Activated CD4-positive, alpha-beta T cell treated with anti-CD3 and anti-CD28 coated beads for 36 hours (primary cell): Measurements from ENCODE around the gene AMMECR1. TPM values are rescaled to one million over a fixed set of nuclear protein-coding genes. Genes with fewer than 3 reads are reported as not detected.

Source experiments
- ATAC-seq: fragments of 200-7000 bp; cut with Tn5 transposase; one replicate; pipeline ENCODE4 v1.10.0; 2021; ENCODE audit warnings: mild to moderate bottlenecking, moderate library complexity
- CTCF ChIA-PET: fragments of 350-600 bp; sonication (Branson Sonifier 250); formaldehyde crosslinking; loops from one replicate; lab custom pipeline; 2021; ENCODE audit warnings: antibody characterized with exemption; lab: Charles Lee
- POLR2A ChIA-PET: fragments of 350-600 bp; sonication (Branson Sonifier 250); formaldehyde crosslinking; loops from one replicate; lab custom pipeline; 2021; ENCODE audit warnings: antibody characterized with exemption, inconsistent platforms; lab: Charles Lee
- DNase-seq: peaks from one replicate; pipeline ENCODE4 v3.0.0-alpha.2; 2020
- H3K27ac Mint-ChIP-seq: one replicate; pipeline ENCODE4 v1.8.0; 2021; ENCODE audit warnings: mixed read lengths
- H3K27me3 Mint-ChIP-seq: one replicate; pipeline ENCODE4 v1.8.0; 2021; ENCODE audit warnings: mixed read lengths
- H3K36me3 Mint-ChIP-seq: one replicate; pipeline ENCODE4 v1.8.0; 2021; ENCODE audit warnings: low read depth, mixed read lengths
- H3K4me1 Mint-ChIP-seq: one replicate; pipeline ENCODE4 v1.8.0; 2021; ENCODE audit warnings: mixed read lengths
- H3K4me3 Mint-ChIP-seq: one replicate; pipeline ENCODE4 v1.8.0; 2021; ENCODE audit warnings: mild to moderate bottlenecking, moderate library complexity, mixed read lengths
- H3K9me3 Mint-ChIP-seq: one replicate; pipeline ENCODE4 v1.8.0; 2021; ENCODE audit warnings: low read depth, mixed read lengths
- intact Hi-C, 2 experiments: fragments of 100-400 bp; cut with DNase I in 1 of 2; cut with micrococcal nuclease in 1 of 2; formaldehyde crosslinking; loops; one replicate each; pipeline versions ENCODE4 v1.14.2 to v1.15.1; 2022 to 2024; cut with DNase I, micrococcal nuclease
- total RNA-seq, 2 experiments: library from RNA; stranded (reverse); gene quantifications; one replicate each; pipeline ENCODE4 v1.2.3, GENCODE V29; 2021

AMMECR1 gene
- total RNA-seq, 2 experiments from 2014 or later, result 6.9 to 7.6 TPM

GRCh38 chrX:110326712-110327111 lies 8.8 kb upstream of the AMMECR1 start:
- intact Hi-C loops, result no loop called here
- H3K4me3 Mint-ChIP-seq, result no peak overlapping the region
- POLR2A ChIA-PET, result no interaction called here
- no peaks in the 10 kb centered on the region for H3K36me3 Mint-ChIP-seq
- no peaks in the 10 kb centered on the region for H3K4me1 Mint-ChIP-seq
- DNase-seq (no peak), ATAC-seq (no peak)
- no peaks in the 10 kb centered on the region for H3K27me3 Mint-ChIP-seq
- no peaks in the 10 kb centered on the region for H3K9me3 Mint-ChIP-seq
- no peak overlapping the region for H3K27ac Mint-ChIP-seq
- CTCF ChIA-PET, result no interaction called here

- no peaks in the 10 kb centered on the region for H3K9me3 Mint-ChIP-seq
Observed at GRCh38 chrX:110322603-110323002, 4.7 kb upstream of the AMMECR1 start.

GRCh38 chrX:110321670-110322069 lies 3.8 kb upstream of the AMMECR1 start:
- ChIA-PET POLR2A (interaction anchor here (0.7 to 1.0 kb wide), 2 partner anchors 9 to 16 kb away, joined by 3 to 5 read pairs; no protein-coding TSS in a partner anchor), CTCF (interaction anchor here (1.0 to 1.6 kb wide), 4 partner anchors 34 to 163 kb away, joined by 3 to 4 read pairs (median 4); no protein-coding TSS in a partner anchor)
- H3K27me3 Mint-ChIP-seq, result no peaks in the 10 kb centered on the region
- ATAC-seq (no peak), DNase-seq (no peak)
- no peaks in the 10 kb centered on the region for H3K36me3 Mint-ChIP-seq
- intact Hi-C loops, result no loop called here
- H3K9me3 Mint-ChIP-seq, result no peaks in the 10 kb centered on the region
- no peaks in the 10 kb centered on the region for H3K4me1 Mint-ChIP-seq
- H3K4me3 Mint-ChIP-seq, result no peak overlapping the region
- H3K27ac Mint-ChIP-seq, result no peak overlapping the region

More at GRCh38 chrX:110322603-110323002, 4.7 kb upstream of the AMMECR1 start:
- intact Hi-C loops, result no loop called here
- Mint-ChIP-seq H3K36me3 (no peaks in the 10 kb centered on the region), H3K27me3 (no peaks in the 10 kb centered on the region), H3K4me3 (no peak overlapping the region), H3K4me1 (no peaks in the 10 kb centered on the region), H3K27ac (no peak overlapping the region)
- ChIA-PET POLR2A (interaction anchor here (1.0 kb wide), 1 partner anchor 17 kb away, joined by 3 read pairs; no protein-coding TSS in a partner anchor), CTCF (interaction anchor here (1.1 to 1.6 kb wide), 4 partner anchors 18 to 164 kb away, joined by 3 to 4 read pairs (median 3); no protein-coding TSS in a partner anchor)
- no peak for ATAC-seq
- DNase-seq, result no peak

- intact Hi-C loops, result no loop called here
- H3K27ac Mint-ChIP-seq, result no peak overlapping the region
- no peaks in the 10 kb centered on the region for H3K36me3 Mint-ChIP-seq
- H3K27me3 Mint-ChIP-seq, result no peaks in the 10 kb centered on the region
- no peaks in the 10 kb centered on the region for H3K9me3 Mint-ChIP-seq
- POLR2A ChIA-PET, result interaction anchor here (0.7 kb wide), 1 partner anchor 9 kb away, joined by 5 read pairs; no protein-coding TSS in a partner anchor
- H3K4me1 Mint-ChIP-seq, result no peaks in the 10 kb centered on the region
- ATAC-seq (no peak), DNase-seq (no peak)
- no peak overlapping the region for H3K4me3 Mint-ChIP-seq
- CTCF ChIA-PET, result interaction anchor here (1.0 to 1.1 kb wide), 2 partner anchors 43 to 156 kb away, joined by 4 read pairs; no protein-coding TSS in a partner anchor
Observed at GRCh38 chrX:110321081-110321480, 3.2 kb upstream of the AMMECR1 start.

GRCh38 chrX:110320381-110320987 lies 2.6 kb upstream of the AMMECR1 start:
- DNase-seq (no peak), ATAC-seq (no peak)
- Mint-ChIP-seq H3K27ac (no peak overlapping the region), H3K4me1 (peaks cover 2% of the 10 kb centered on the region), H3K36me3 (no peaks in the 10 kb centered on the region), H3K9me3 (no peaks in the 10 kb centered on the region), H3K27me3 (no peaks in the 10 kb centered on the region), H3K4me3 (no peak overlapping the region)
- intact Hi-C loops, result no loop called here
- CTCF ChIA-PET, result interaction anchor here (1.1 kb wide), 1 partner anchor 155 kb away, joined by 4 read pairs; no protein-coding TSS in a partner anchor
- POLR2A ChIA-PET, result no interaction called here

GRCh38 chrX:110318664-110318968 lies 731 bp upstream of the AMMECR1 start:
- POLR2A ChIA-PET, result interaction anchor here (1.3 kb wide), 1 partner anchor 14 kb away, joined by 3 read pairs; no protein-coding TSS in a partner anchor

GRCh38 chrX:110317061-110317819 lies 645 bp downstream of the AMMECR1 start:
- DNase-seq (peak; percentile 51), ATAC-seq (peak; percentile 32)
- Mint-ChIP-seq H3K9me3 (no peaks in the 10 kb centered on the region), H3K4me1 (peaks cover 28% of the 10 kb centered on the region), H3K27me3 (no peaks in the 10 kb centered on the region), H3K27ac (peak overlapping the region; percentile 85), H3K36me3 (no peaks in the 10 kb centered on the region), H3K4me3 (peak overlapping the region; percentile 88)
- ChIA-PET CTCF (interaction anchor here (0.6 to 1.3 kb wide), 5 partner anchors 12 to 927 kb away, joined by 3 to 4 read pairs (median 3); no protein-coding TSS in a partner anchor), POLR2A (interaction anchor here (1.0 kb wide), 1 partner anchor 12 kb away, joined by 4 read pairs; no protein-coding TSS in a partner anchor)
- intact Hi-C loops, result loop anchor here (2.0 to 10.0 kb wide), 6 partner anchors 52 to 474 kb away; partner anchors contain the start of gene TMEM164 (in 1 of the 2)

More at GRCh38 chrX:110318664-110318968, 731 bp upstream of the AMMECR1 start:
- peak; percentile 49 for ATAC-seq
- H3K36me3 Mint-ChIP-seq, result no peaks in the 10 kb centered on the region
- CTCF ChIA-PET, result no interaction called here
- H3K27me3 Mint-ChIP-seq, result no peaks in the 10 kb centered on the region
- H3K4me3 Mint-ChIP-seq, result peak overlapping the region; percentile 88
- intact Hi-C loops, result loop anchor here (1.0 to 10.0 kb wide), 8 partner anchors 22 to 781 kb away; no protein-coding TSS in a partner anchor
- DNase-seq, result no peak
- H3K27ac Mint-ChIP-seq, result peak overlapping the region; percentile 97
- no peaks in the 10 kb centered on the region for H3K9me3 Mint-ChIP-seq
- H3K4me1 Mint-ChIP-seq, result peaks cover 17% of the 10 kb centered on the region

GRCh38 chrX:110316351-110317060 lies 1.4 kb downstream of the AMMECR1 start:
- H3K4me1 Mint-ChIP-seq, result peaks cover 35% of the 10 kb centered on the region
- peak overlapping the region; percentile 88 for H3K4me3 Mint-ChIP-seq
- H3K36me3 Mint-ChIP-seq, result no peaks in the 10 kb centered on the region
- ChIA-PET CTCF (interaction anchor here (0.6 to 1.3 kb wide), 2 partner anchors 13 to 148 kb away, joined by 3 read pairs; no protein-coding TSS in a partner anchor), POLR2A (interaction anchor here (1.0 kb wide), 1 partner anchor 12 kb away, joined by 4 read pairs; no protein-coding TSS in a partner anchor)
- peak overlapping the region; percentile 85 for H3K27ac Mint-ChIP-seq
- ATAC-seq, result no peak
- H3K27me3 Mint-ChIP-seq, result no peaks in the 10 kb centered on the region
- H3K9me3 Mint-ChIP-seq, result no peaks in the 10 kb centered on the region
- DNase-seq, result no peak
- intact Hi-C loops, result loop anchor here (2.0 to 10.0 kb wide), 6 partner anchors 52 to 474 kb away; partner anchors contain the start of gene TMEM164 (in 1 of the 2)

- CTCF ChIA-PET, result interaction anchor here (0.8 to 1.3 kb wide), 2 partner anchors 14 to 86 kb away, joined by 3 read pairs; no protein-coding TSS in a partner anchor
- intact Hi-C loops, result loop anchor here in 1 of 2 experiments (10.0 kb wide), 4 partner anchors 51 to 121 kb away; no protein-coding TSS in a partner anchor
- DNase-seq (no peak), ATAC-seq (no peak)
- H3K27me3 Mint-ChIP-seq, result no peaks in the 10 kb centered on the region
- H3K4me3 Mint-ChIP-seq, result peak overlapping the region; percentile 88
- H3K27ac Mint-ChIP-seq, result no peak overlapping the region
- no peaks in the 10 kb centered on the region for H3K36me3 Mint-ChIP-seq
- H3K4me1 Mint-ChIP-seq, result peaks cover 45% of the 10 kb centered on the region
- POLR2A ChIA-PET, result no interaction called here
- H3K9me3 Mint-ChIP-seq, result no peaks in the 10 kb centered on the region
Observed at GRCh38 chrX:110315551-110315950, 2.3 kb downstream of the AMMECR1 start.

- H3K27me3 Mint-ChIP-seq, result no peaks in the 10 kb centered on the region
- ChIA-PET CTCF (interaction anchor here (0.5 to 0.6 kb wide), 2 partner anchors 94 to 425 kb away, joined by 3 read pairs; no protein-coding TSS in a partner anchor), POLR2A (interaction anchor here (0.5 kb wide), 1 partner anchor 10 kb away, joined by 5 read pairs; no protein-coding TSS in a partner anchor)
- DNase-seq, result no peak
- H3K4me1 Mint-ChIP-seq, result peaks cover 61% of the 10 kb centered on the region
- no peak overlapping the region for H3K4me3 Mint-ChIP-seq
- intact Hi-C loops, result loop anchor here (2.0 to 10.0 kb wide), 5 partner anchors 47 to 117 kb away; no protein-coding TSS in a partner anchor
- peak; percentile 61 for ATAC-seq
- no peaks in the 10 kb centered on the region for H3K9me3 Mint-ChIP-seq
- H3K27ac Mint-ChIP-seq, result no peak overlapping the region
- peaks cover 3% of the 10 kb centered on the region for H3K36me3 Mint-ChIP-seq
Observed at GRCh38 chrX:110311437-110312230, 6.3 kb downstream of the AMMECR1 start.
